Activated naive CD8-positive, alpha-beta T cell treated with anti-CD3 and anti-CD28 coated beads, Interleukin-2, amount 10 ng/mL, durations not matched to agents 7 days and 5 days (primary cell): ENCODE data around the gene PRDX4. TPM values are rescaled to one million over a fixed set of nuclear protein-coding genes. Genes with fewer than 3 reads are reported as not detected.
"Not testable (repeated sequence)": the region's sequence is repeated elsewhere in the genome, so short reads cannot be mapped to it uniquely, and the experiment has no call there.

Source experiments
- ATAC-seq: fragments of 150-1000 bp; cut with Tn5 transposase; one replicate; pipeline ENCODE4 v1.10.0; 2021; ENCODE audit warnings: low read depth, moderate library complexity
- POLR2A ChIA-PET: fragments of 350-600 bp; sonication (Branson Sonifier 250); formaldehyde crosslinking; loops from one replicate; lab custom pipeline; 2021; ENCODE audit warnings: antibody characterized with exemption; lab: Charles Lee
- DNase-seq: peaks from one replicate; pipeline ENCODE4 v3.0.0; 2021
- H3K27ac Mint-ChIP-seq: one replicate; pipeline ENCODE4 v1.8.0; 2022; ENCODE audit warnings: mild to moderate bottlenecking, mixed read lengths
- H3K27me3 Mint-ChIP-seq: one replicate; pipeline ENCODE4 v1.8.0; 2022; ENCODE audit warnings: mild to moderate bottlenecking, moderate library complexity, mixed read lengths
- H3K36me3 Mint-ChIP-seq: one replicate; pipeline ENCODE4 v1.8.0; 2021; ENCODE audit warnings: mild to moderate bottlenecking, mixed read lengths
- H3K4me1 Mint-ChIP-seq: one replicate; pipeline ENCODE4 v1.8.0; 2021; ENCODE audit warnings: mixed read lengths
- H3K4me3 Mint-ChIP-seq: one replicate; pipeline ENCODE4 v1.8.0; 2022; ENCODE audit warnings: mild to moderate bottlenecking, moderate library complexity, mixed read lengths
- H3K9me3 Mint-ChIP-seq: one replicate; pipeline ENCODE4 v1.8.0; 2021; ENCODE audit warnings: mixed read lengths
- total RNA-seq, 2 experiments: library from RNA; stranded (reverse); gene quantifications; one replicate each; pipeline ENCODE4 v1.2.3, GENCODE V29; 2021

PRDX4 gene
- total RNA-seq, 2 experiments from 2014 or later: 17.0 to 18.8 TPM

GRCh38 chrX:23660083-23660765, 7.1 kb upstream of the PRDX4 start:
- ATAC-seq, H3K27ac Mint-ChIP-seq, H3K4me3 Mint-ChIP-seq, H3K9me3 Mint-ChIP-seq, POLR2A ChIA-PET, H3K36me3 Mint-ChIP-seq, H3K27me3 Mint-ChIP-seq, DNase-seq: not testable (repeated sequence)
- peaks cover 11% of the 10 kb centered on the region for H3K4me1 Mint-ChIP-seq

GRCh38 chrX:23660766-23661132, 6.5 kb upstream of the PRDX4 start:
- no peaks in the 10 kb centered on the region for H3K36me3 Mint-ChIP-seq
- no peak overlapping the region for H3K4me3 Mint-ChIP-seq
- ATAC-seq (no peak), DNase-seq (no peak)
- POLR2A ChIA-PET: no interaction called here
- no peak overlapping the region for H3K27ac Mint-ChIP-seq
- H3K9me3 Mint-ChIP-seq: no peaks in the 10 kb centered on the region
- H3K27me3 Mint-ChIP-seq: no peaks in the 10 kb centered on the region
- peaks cover 11% of the 10 kb centered on the region for H3K4me1 Mint-ChIP-seq

DNA sequence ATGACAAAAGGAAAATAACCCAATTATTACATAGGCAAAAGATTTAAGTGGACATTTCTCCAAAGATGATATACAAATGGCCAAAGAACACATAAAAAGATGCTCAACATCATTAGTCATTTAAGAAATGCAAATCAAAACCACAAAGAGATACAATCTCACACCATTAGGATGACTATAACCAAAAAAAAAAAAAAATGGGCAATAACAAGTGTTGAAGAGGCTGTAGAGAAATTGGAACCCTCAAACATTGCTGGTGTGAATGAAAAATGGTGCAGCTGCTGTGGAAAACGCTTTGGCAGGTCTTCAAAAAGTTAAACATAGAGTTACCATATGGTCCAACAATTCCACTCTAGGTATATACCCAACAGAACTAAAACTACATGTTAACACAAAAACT, 5.6 kb upstream of the PRDX4 start:
- Mint-ChIP-seq H3K27ac (no peak overlapping the region), H3K27me3 (no peaks in the 10 kb centered on the region), H3K4me1 (peaks cover 14% of the 10 kb centered on the region), H3K4me3 (no peak overlapping the region), H3K9me3 (no peaks in the 10 kb centered on the region), H3K36me3 (no peaks in the 10 kb centered on the region)
- DNase-seq (no peak), ATAC-seq (no peak)
- POLR2A ChIA-PET: no interaction called here

- H3K36me3 Mint-ChIP-seq: no peaks in the 10 kb centered on the region
- peak overlapping the region; percentile 53 for H3K27ac Mint-ChIP-seq
- peak; percentile 67 for ATAC-seq
- no peaks in the 10 kb centered on the region for H3K9me3 Mint-ChIP-seq
- no peak for DNase-seq
- peak overlapping the region; percentile 5 for H3K4me3 Mint-ChIP-seq
- H3K27me3 Mint-ChIP-seq: no peaks in the 10 kb centered on the region
- H3K4me1 Mint-ChIP-seq: peaks cover 15% of the 10 kb centered on the region
- POLR2A ChIA-PET: no interaction called here
These were observed 5.1 kb upstream of the PRDX4 start for GRCh38 chrX:23662187-23662586.

DNA sequence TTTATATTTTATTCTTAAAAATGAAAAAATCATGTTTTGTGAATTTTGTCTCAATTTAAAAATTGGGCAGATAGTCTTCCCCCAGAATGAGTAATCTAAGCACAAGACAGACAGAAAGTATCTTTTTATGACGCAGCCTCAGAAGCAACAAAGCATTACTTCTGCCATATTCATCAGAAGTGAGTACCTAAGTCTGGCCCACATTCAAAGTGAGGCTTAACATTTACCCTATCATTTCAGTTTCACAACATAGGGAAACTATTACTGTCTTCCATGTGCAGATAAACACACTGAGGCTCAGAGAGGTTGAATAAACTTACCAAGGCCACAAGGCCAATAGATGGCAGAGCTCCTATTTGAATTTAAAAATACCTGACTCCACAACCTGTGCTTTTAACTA, 4.4 kb upstream of the PRDX4 start:
- ATAC-seq (no peak), DNase-seq (no peak)
- POLR2A ChIA-PET: no interaction called here
- Mint-ChIP-seq H3K9me3 (no peaks in the 10 kb centered on the region), H3K4me1 (peaks cover 16% of the 10 kb centered on the region), H3K4me3 (no peak overlapping the region), H3K36me3 (no peaks in the 10 kb centered on the region), H3K27me3 (no peaks in the 10 kb centered on the region), H3K27ac (peak overlapping the region; percentile 74)

DNA sequence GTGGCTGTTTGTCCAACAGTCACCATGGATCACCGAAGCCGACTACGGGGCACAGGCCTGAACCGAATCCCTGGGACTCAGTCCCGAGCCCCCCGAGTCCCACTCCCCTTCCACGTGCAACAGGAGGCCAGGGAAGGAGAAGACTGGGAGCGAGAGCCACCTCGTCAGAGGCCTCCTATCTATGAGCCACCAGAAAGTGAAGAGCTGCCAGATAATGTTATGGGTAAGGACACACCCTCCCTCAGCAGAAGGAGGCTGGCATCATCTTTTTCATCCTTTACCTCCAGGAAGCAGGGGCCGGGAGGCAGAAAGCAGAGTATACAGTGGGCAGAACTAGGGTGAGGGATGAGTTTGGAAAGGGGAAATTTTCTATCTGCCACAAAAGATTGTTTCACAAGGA, 2.8 kb upstream of the PRDX4 start:
- ATAC-seq (no peak), DNase-seq (no peak)
- POLR2A ChIA-PET: no interaction called here
- Mint-ChIP-seq H3K27me3 (no peaks in the 10 kb centered on the region), H3K27ac (no peak overlapping the region), H3K4me3 (no peak overlapping the region), H3K36me3 (peaks cover 2% of the 10 kb centered on the region), H3K4me1 (peaks cover 24% of the 10 kb centered on the region), H3K9me3 (no peaks in the 10 kb centered on the region)

DNA sequence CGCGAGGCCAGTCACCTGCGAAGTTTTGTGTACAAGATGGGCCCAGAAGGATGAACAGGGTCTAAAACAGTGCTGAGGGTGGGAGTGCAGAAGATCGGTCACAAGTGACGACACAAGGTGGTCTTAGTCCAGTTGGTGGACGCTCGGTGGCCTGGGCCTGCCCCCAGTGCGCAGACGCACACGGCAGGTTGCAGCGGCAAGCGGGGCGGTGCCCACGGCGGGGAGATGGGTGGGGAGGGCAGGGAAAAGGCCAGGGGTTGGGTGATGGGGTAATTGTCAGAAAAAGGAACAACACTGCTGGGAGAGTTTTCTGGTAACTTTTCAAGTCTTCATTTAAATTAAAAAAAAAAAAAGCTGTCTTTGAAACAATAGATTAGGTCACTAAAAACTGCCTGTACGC, 1.0 kb upstream of the PRDX4 start:
- Mint-ChIP-seq H3K4me3 (peak overlapping the region; percentile 50), H3K27ac (peak overlapping the region; percentile 72)
- POLR2A ChIA-PET: interaction anchor here (1.4 kb wide), 1 partner anchor 117 kb away, joined by 8 read pairs; the partner anchor contains the start of gene SAT1

GRCh38 chrX:23668335-23668734, 1.0 kb downstream of the PRDX4 start:
- H3K4me3 Mint-ChIP-seq: peak overlapping the region; percentile 88
- POLR2A ChIA-PET: no interaction called here
- no peaks in the 10 kb centered on the region for H3K27me3 Mint-ChIP-seq
- no peaks in the 10 kb centered on the region for H3K9me3 Mint-ChIP-seq
- DNase-seq (no peak), ATAC-seq (no peak)
- H3K4me1 Mint-ChIP-seq: peaks cover 17% of the 10 kb centered on the region
- H3K36me3 Mint-ChIP-seq: peaks cover 5% of the 10 kb centered on the region
- H3K27ac Mint-ChIP-seq: peak overlapping the region; percentile 92

More for the DNA sequence above, 1.0 kb upstream of the PRDX4 start:
- Mint-ChIP-seq H3K4me1 (peaks cover 21% of the 10 kb centered on the region), H3K27me3 (no peaks in the 10 kb centered on the region), H3K36me3 (peaks cover 4% of the 10 kb centered on the region), H3K9me3 (no peaks in the 10 kb centered on the region)
- DNase-seq (no peak), ATAC-seq (no peak)

DNA sequence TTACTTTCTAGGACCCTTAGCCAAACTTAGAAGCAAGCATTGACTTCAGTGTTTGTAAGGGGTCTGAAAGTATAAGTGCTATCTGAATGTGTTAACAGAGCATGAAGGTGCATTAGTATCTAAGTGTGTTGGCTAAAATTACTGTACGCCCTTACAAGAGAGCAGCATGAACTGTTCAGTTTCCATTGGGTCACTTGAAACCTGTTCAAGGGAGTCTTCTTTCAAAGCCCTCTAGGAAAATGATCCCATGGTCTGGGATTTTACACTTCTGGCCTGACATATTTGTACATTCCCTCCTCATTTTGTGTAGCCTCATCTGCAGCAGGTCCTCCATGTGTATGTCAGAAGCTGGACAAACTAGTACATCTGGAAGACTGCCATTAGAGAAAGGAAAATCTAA, 3.2 kb downstream of the PRDX4 start:
- POLR2A ChIA-PET: no interaction called here
- Mint-ChIP-seq H3K27me3 (no peaks in the 10 kb centered on the region), H3K4me3 (no peak overlapping the region), H3K27ac (no peak overlapping the region), H3K9me3 (no peaks in the 10 kb centered on the region), H3K36me3 (peaks cover 8% of the 10 kb centered on the region), H3K4me1 (peaks cover 19% of the 10 kb centered on the region)
- no peak for ATAC-seq
- no peak for DNase-seq

GRCh38 chrX:23673108-23673507, 5.8 kb downstream of the PRDX4 start:
- DNase-seq: no peak
- no peak overlapping the region for H3K4me3 Mint-ChIP-seq
- ATAC-seq: no peak
- no peaks in the 10 kb centered on the region for H3K27me3 Mint-ChIP-seq
- H3K4me1 Mint-ChIP-seq: peaks cover 19% of the 10 kb centered on the region
- peaks cover 10% of the 10 kb centered on the region for H3K36me3 Mint-ChIP-seq
- POLR2A ChIA-PET: no interaction called here
- no peaks in the 10 kb centered on the region for H3K9me3 Mint-ChIP-seq
- peak overlapping the region; percentile 30 for H3K27ac Mint-ChIP-seq

DNA sequence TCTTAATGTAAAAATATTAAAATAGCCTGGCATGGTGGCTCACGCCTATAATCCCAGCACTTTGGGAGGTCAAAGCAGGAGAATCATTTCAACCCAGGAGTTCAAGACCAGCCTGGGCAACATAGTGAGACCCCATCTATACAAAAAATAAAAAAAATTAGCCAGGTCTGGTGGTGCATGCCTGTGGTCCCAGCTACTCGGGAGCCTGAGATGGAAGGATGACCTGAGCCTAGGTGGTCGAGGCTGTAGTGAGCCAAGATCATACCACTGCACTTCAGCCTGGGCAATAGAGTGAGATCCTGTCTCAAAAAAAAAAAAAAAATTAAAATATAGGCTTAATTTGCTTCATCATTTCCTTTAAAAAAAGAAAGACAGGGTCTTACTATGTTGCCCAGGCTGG, 9.2 kb downstream of the PRDX4 start:
- POLR2A ChIA-PET, ATAC-seq, H3K9me3 Mint-ChIP-seq, H3K36me3 Mint-ChIP-seq, H3K27me3 Mint-ChIP-seq, DNase-seq, H3K27ac Mint-ChIP-seq, H3K4me3 Mint-ChIP-seq: not testable (repeated sequence)
- peaks cover 15% of the 10 kb centered on the region for H3K4me1 Mint-ChIP-seq

DNA sequence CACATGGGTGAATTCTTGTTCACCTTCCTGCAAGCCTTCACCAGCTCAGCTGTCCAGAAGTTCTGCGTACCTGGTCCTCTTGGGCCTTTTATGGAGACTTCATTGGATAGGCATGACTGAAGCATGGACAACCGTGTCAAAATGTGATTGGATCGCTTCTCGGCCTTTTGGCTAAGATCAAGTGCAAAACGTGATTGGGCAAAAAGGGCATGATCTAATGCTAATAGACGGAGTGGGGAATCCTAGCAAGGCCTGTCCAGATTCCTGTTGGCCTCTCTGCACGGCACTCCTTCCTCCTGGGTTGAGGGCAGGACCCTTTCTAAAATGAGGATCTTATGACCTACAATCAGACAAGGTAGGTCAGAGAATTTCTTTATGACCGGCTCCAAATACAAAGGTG, 24.9 kb downstream of the PRDX4 start:
- no peaks in the 10 kb centered on the region for H3K27me3 Mint-ChIP-seq
- H3K9me3 Mint-ChIP-seq: no peaks in the 10 kb centered on the region
- peaks cover 1% of the 10 kb centered on the region for H3K36me3 Mint-ChIP-seq
- POLR2A ChIA-PET: interaction anchor here (0.8 kb wide), 1 partner anchor 210 kb away, joined by 3 read pairs; no protein-coding TSS in a partner anchor
- DNase-seq (no peak), ATAC-seq (no peak)
- H3K4me3 Mint-ChIP-seq: no peak overlapping the region
- H3K4me1 Mint-ChIP-seq: no peaks in the 10 kb centered on the region
- no peak overlapping the region for H3K27ac Mint-ChIP-seq

- no peak overlapping the region for H3K4me3 Mint-ChIP-seq
- no peaks in the 10 kb centered on the region for H3K27me3 Mint-ChIP-seq
- POLR2A ChIA-PET: interaction anchor here (0.5 to 2.1 kb wide), 2 partner anchors 202 to 207 kb away, joined by 3 to 6 read pairs; no protein-coding TSS in a partner anchor
- H3K27ac Mint-ChIP-seq: no peak overlapping the region
- no peaks in the 10 kb centered on the region for H3K9me3 Mint-ChIP-seq
- no peaks in the 10 kb centered on the region for H3K36me3 Mint-ChIP-seq
- DNase-seq (no peak), ATAC-seq (peak; percentile 56)
- peaks cover 2% of the 10 kb centered on the region for H3K4me1 Mint-ChIP-seq
These were observed 27.3 kb downstream of the PRDX4 start for GRCh38 chrX:23694606-23695005.

GRCh38 chrX:23699636-23700194, 32.4 kb downstream of the PRDX4 start:
- DNase-seq: peak; percentile 29
- peak; percentile 81 for ATAC-seq
- Mint-ChIP-seq H3K4me1 (peaks cover 2% of the 10 kb centered on the region), H3K27me3 (no peaks in the 10 kb centered on the region), H3K36me3 (peaks cover 12% of the 10 kb centered on the region), H3K27ac (peak overlapping the region; percentile 64), H3K4me3 (peak overlapping the region; percentile 70), H3K9me3 (no peaks in the 10 kb centered on the region)
- POLR2A ChIA-PET: interaction anchor here (0.6 to 2.2 kb wide), 4 partner anchors 14 to 207 kb away, joined by 3 to 11 read pairs (median 6); partner anchors contain the start of genes APOO, CXorf58 and SAT1
